Keratinocyte (primary cell): Measurements from ENCODE around the gene PRR33.

Source experiments
- CTCF ChIP-seq, 3 experiments: IDR thresholded peaks in 1 of 3; conservative IDR thresholded peaks in 1 of 3; optimal IDR thresholded peaks in 1 of 3; 2 replicates in 2 of 3; 3 replicates in 1 of 3; pipeline versions ENCODE3 to v1.5.1; 2011; ENCODE audit warnings: low read length in 3 of 3, mild to moderate bottlenecking in 3 of 3, moderate library complexity in 2 of 3, control low read depth in 1 of 3, inconsistent platforms in 1 of 3; ENCODE audit not compliant: insufficient read depth in 2 of 3; ENCODE audit errors: extremely low read depth in 1 of 3
- EZH2 ChIP-seq: IDR thresholded peaks from one replicate; pipeline ENCODE4 v1.6.1; 2012; ENCODE audit warnings: inconsistent platforms, mild to moderate bottlenecking, low read length, moderate library complexity

- TF ChIP-seq EZH2 = no peak
- no peak for TF ChIP-seq CTCF (optimal IDR thresholded peaks at IDR 0.05 in 1 of 3, IDR thresholded peaks at IDR 0.05 in 1 of 3, conservative IDR thresholded peaks at IDR 0.05 in 1 of 3; ENCODE audit: extremely low read depth in 1 of 3, insufficient read depth in 2 of 3, low read length in 3 of 3)
These were observed 2.1 kb upstream of the PRR33 start for GRCh38 chr11:1893581-1894359.
